ENCODE data around the gene RNF4.

Gene RNF4

GRCh38 chr4:2497931-2498330 is 29.0 kb downstream of the RNF4 start:
- no peak for DNase-seq (ENCODE audit: low read depth in 2 of 2)
- no peak for TF ChIP-seq CTCF (IDR thresholded peaks at IDR 0.05; ENCODE audit: low read depth, low read length)
- H3K4me3 ChIP-seq (replicated peaks in 1 of 2; ENCODE audit: low read depth in 2 of 2, low read length in 2 of 2), result no peak overlapping the region

GRCh38 chr4:2500547-2500946 is 31.6 kb downstream of the RNF4 start:
- TF ChIP-seq CTCF (IDR thresholded peaks at IDR 0.05; ENCODE audit: low read depth, low read length), result no peak
- no peak overlapping the region for H3K4me3 ChIP-seq (replicated peaks in 1 of 2; ENCODE audit: low read depth in 2 of 2, low read length in 2 of 2)
- DNase-seq (ENCODE audit: low read depth in 2 of 2), result no peak

- no peak for DNase-seq (ENCODE audit: low read depth in 2 of 2)
- H3K4me3 ChIP-seq (replicated peaks in 1 of 2; ENCODE audit: low read depth in 2 of 2, low read length in 2 of 2), result no peak overlapping the region
- TF ChIP-seq CTCF (IDR thresholded peaks at IDR 0.05; ENCODE audit: low read depth, low read length), result no peak
Observed at GRCh38 chr4:2501034-2501594, 32.2 kb downstream of the RNF4 start.

GRCh38 chr4:2503809-2504208 is 34.9 kb downstream of the RNF4 start:
- DNase-seq (ENCODE audit: low read depth in 2 of 2), result no peak
- no peak for TF ChIP-seq CTCF (IDR thresholded peaks at IDR 0.05; ENCODE audit: low read depth, low read length)
- H3K4me3 ChIP-seq (replicated peaks in 1 of 2; ENCODE audit: low read depth in 2 of 2, low read length in 2 of 2), result no peak overlapping the region

GRCh38 chr4:2507259-2507658 is 38.4 kb downstream of the RNF4 start:
- H3K4me3 ChIP-seq (replicated peaks in 1 of 2; ENCODE audit: low read depth in 2 of 2, low read length in 2 of 2), result no peak overlapping the region
- no peak for DNase-seq (ENCODE audit: low read depth in 2 of 2)
- no peak for TF ChIP-seq CTCF (IDR thresholded peaks at IDR 0.05; ENCODE audit: low read depth, low read length)

GRCh38 chr4:2507855-2508254 is 38.9 kb downstream of the RNF4 start:
- no peak for TF ChIP-seq CTCF (IDR thresholded peaks at IDR 0.05; ENCODE audit: low read depth, low read length)
- DNase-seq (ENCODE audit: low read depth in 2 of 2), result no peak
- H3K4me3 ChIP-seq (replicated peaks in 1 of 2; ENCODE audit: low read depth in 2 of 2, low read length in 2 of 2), result no peak overlapping the region
